GM12878 (cell line): Measurements from ENCODE around the gene PPM1N. TPM values are rescaled to one million over a fixed set of nuclear protein-coding genes. Genes with fewer than 3 reads are reported as not detected.

Source experiments
- ATAC-seq: fragments of 200-7000 bp; cut with Tn5 transposase; 3 replicates; pipeline ENCODE4 v1.9.1; 2020; ENCODE audit warnings: mild to moderate bottlenecking, moderate library complexity
- BruUV-seq: library from RNA; stranded (reverse); fragments of 400-500 nt; replicated peaks from 2 replicates; lab custom pipeline; 2021; lab: Mats Ljungman, UMichigan
- CTCF ChIA-PET: fragments of 300-600 bp; sonication (Branson Sonifier 250); formaldehyde crosslinking; extraction: SDS; loops from one replicate; lab custom pipeline; 2021; ENCODE audit warnings: inconsistent platforms; lab: Yijun Ruan, JAX
- POLR2A ChIA-PET: fragments of 350-600 bp; formaldehyde crosslinking; extraction: SDS; loops from one replicate; lab custom pipeline; 2021; ENCODE audit warnings: inconsistent platforms; lab: Charles Lee
- RAD21 ChIA-PET: fragments of 300-600 bp; sonication (Branson Sonifier 250); formaldehyde crosslinking; loops from one replicate; lab custom pipeline; 2023; ENCODE audit warnings: antibody characterized with exemption; ENCODE audit not compliant: unreplicated experiment; lab: Charles Lee
- SMC1A ChIA-PET: fragments of 300-600 bp; sonication (Branson Sonifier 250); formaldehyde crosslinking; loops from one replicate; lab custom pipeline; 2023; ENCODE audit not compliant: unreplicated experiment, uncharacterized antibody; lab: Charles Lee
- DNase-seq: peaks from one replicate; pipeline ENCODE4 v3.0.0-alpha.2; 2011; ENCODE audit warnings: low read depth, low spot score
- FAIRE-seq: peaks from 3 replicates; lab custom pipeline; 2011; peaks lifted over from hg19 to GRCh38; lab: Jason Lieb, UNC
- H2AFZ ChIP-seq: 2 replicates; pipeline ENCODE4 v1.6.0; 2011; ENCODE audit warnings: low read depth, low read length, control low read depth; ENCODE audit not compliant: control insufficient read depth
- H3K27ac ChIP-seq: 2 replicates; pipeline ENCODE4 v1.5.1; 2011; ENCODE audit warnings: control low read depth; ENCODE audit not compliant: control insufficient read depth, insufficient read depth
- H3K27me3 ChIP-seq, 2 experiments: replicated peaks in 1 of 2; 2 replicates each; pipeline versions ENCODE4 v1.6.0 to v1.6.1; 2011; ENCODE audit warnings: low read length in 1 of 2; ENCODE audit not compliant: control insufficient read depth in 2 of 2, insufficient read depth in 2 of 2
- H3K36me3 ChIP-seq, 2 experiments: 2 replicates each; pipeline ENCODE4 v1.5.1; 2011; ENCODE audit warnings: low read length in 1 of 2; ENCODE audit not compliant: control insufficient read depth in 2 of 2, insufficient read depth in 2 of 2
- H3K4me1 ChIP-seq: 2 replicates; pipeline ENCODE4 v1.6.1; 2011; ENCODE audit warnings: mild to moderate bottlenecking, low read length, moderate library complexity, mixed read lengths; ENCODE audit not compliant: control insufficient read depth, insufficient read depth
- H3K4me2 ChIP-seq: 2 replicates; pipeline ENCODE4 v1.6.0; 2011; ENCODE audit warnings: control low read depth; ENCODE audit not compliant: control insufficient read depth, insufficient read depth
- H3K4me3 ChIP-seq: fragments of 200-600 bp; sonication (generic); 2 replicates; pipeline ENCODE4 v1.5.1; 2016
- H3K79me2 ChIP-seq: 2 replicates; pipeline ENCODE4 v1.6.0; 2011; ENCODE audit warnings: low read length; ENCODE audit not compliant: control insufficient read depth, insufficient read depth
- H3K9ac ChIP-seq: 2 replicates; pipeline ENCODE4 v1.8.0; 2011; ENCODE audit warnings: low read length, control low read depth, mixed read lengths; ENCODE audit not compliant: control insufficient read depth, insufficient read depth
- H3K9me3 ChIP-seq: replicated peaks from 3 replicates; pipeline ENCODE4 v1.5.1; 2011; ENCODE audit warnings: mild to moderate bottlenecking, low read length; ENCODE audit not compliant: control insufficient read depth, insufficient read depth
- H4K20me1 ChIP-seq: 2 replicates; pipeline ENCODE4 v1.6.0; 2011; ENCODE audit not compliant: control insufficient read depth, insufficient read depth
- CBX3 ChIP-seq: fragments of 200-600 bp; sonication (generic); IDR thresholded peaks from 2 replicates; pipeline ENCODE4 v1.6.1; 2016; ENCODE audit warnings: low read depth, borderline replicate concordance
- DPF2 ChIP-seq: fragments of 450-650 bp; IDR thresholded peaks from 2 replicates; pipeline ENCODE4 v1.6.1; 2017; ENCODE audit warnings: mild to moderate bottlenecking
- GABPA ChIP-seq: IDR thresholded peaks from 2 replicates; pipeline ENCODE4 v1.6.1; 2014; ENCODE audit warnings: antibody characterized with exemption, low read depth, mild to moderate bottlenecking, inconsistent platforms
- HCFC1 ChIP-seq: fragments of 150-350 bp; IDR thresholded peaks from 2 replicates; pipeline ENCODE4 v1.6.1; 2014; ENCODE audit warnings: low read length
- HDAC6 ChIP-seq: fragments of 200-600 bp; sonication (generic); IDR thresholded peaks from one replicate; pipeline ENCODE4 v1.8.0; 2017; ENCODE audit warnings: antibody characterized with exemption; ENCODE audit not compliant: unreplicated experiment
- RCOR1 ChIP-seq: conservative IDR thresholded peaks from 2 replicates; pipeline ENCODE4 v1.6.1; 2012; ENCODE audit warnings: low read depth, low read length, improper control_type of control experiment
- RELA ChIP-seq: fragments of 450-650 bp; IDR thresholded peaks from 2 replicates; pipeline ENCODE4 v1.8.0; 2014; ENCODE audit warnings: borderline replicate concordance; ENCODE audit not compliant: partially characterized antibody
- SMAD1 ChIP-seq: fragments of 450-650 bp; IDR thresholded peaks from 2 replicates; pipeline ENCODE4 v1.6.1; 2018; ENCODE audit warnings: mild to moderate bottlenecking, low read depth; ENCODE audit not compliant: partially characterized antibody
- ZBED1 ChIP-seq: IDR thresholded peaks from 2 replicates; pipeline ENCODE4 v1.6.1; 2016; ENCODE audit warnings: borderline replicate concordance
- ZNF207 ChIP-seq: fragments of 450-650 bp; IDR thresholded peaks from 2 replicates; pipeline ENCODE4 v1.6.1; 2014; ENCODE audit warnings: antibody characterized with exemption, mild to moderate bottlenecking, borderline replicate concordance
- WGBS: methylation state at CpG from one replicate; pipeline ENCODE4 v1.1.6; 2016; ENCODE audit warnings: low lambda C conversion rate; ENCODE audit not compliant: insufficient replicate concordance, insufficient coverage; ENCODE audit errors: missing lambda C conversion rate; 5-methylcytosine and 5-hydroxymethylcytosine counted together
- in situ Hi-C: fragments of 300-500 bp; cut with MboI; formaldehyde crosslinking; loops from 9 replicates; pipeline ENCODE4 v1.14.3; 2018; ENCODE audit warnings: mixed read lengths
- intact Hi-C: fragments of 100-400 bp; cut with micrococcal nuclease; formaldehyde crosslinking; loops from one replicate; pipeline ENCODE4 v1.14.2; 2022; ENCODE audit not compliant: unreplicated experiment
- polyA plus RNA-seq, 11 experiments: library from polyadenylated mRNA; depleted of rRNA in 4 of 11; unstranded in 6 of 11; stranded (reverse) in 5 of 11; fragments of >200 nt; fragmentation: Nextera tagmentation in 4 of 11; fragmentation: Illumina TruSeq in 1 of 11; extraction: Ambion mirVana in 4 of 11; extraction: Trizol in 1 of 11; gene quantifications; 1 replicate in 1 of 11; 2 replicates in 10 of 11; pipeline versions ENCODE4 v1.2.1 to v1.2.3, GENCODE V29; 2011 to 2016; ENCODE audit warnings: inconsistent platforms in 2 of 11, missing spikeins in 2 of 11, low read depth in 1 of 11
- total RNA-seq, 4 experiments: library from RNA; depleted of rRNA in 3 of 4; stranded (reverse); fragments of >200 nt in 3 of 4; fragmentation: Illumina TruSeq in 1 of 4; extraction: Trizol in 1 of 4; gene quantifications; 2 replicates each; pipeline versions ENCODE4 v1.2.1 to v1.2.3, GENCODE V29; 2013 to 2021
- TF ChIP-seq, protein P1 (sequence below): fragments of 450-650 bp; formaldehyde crosslinking; IDR thresholded peaks from 2 replicates; pipeline ENCODE4 v1.4.0; 2020; ENCODE audit warnings: mild to moderate bottlenecking, moderate library complexity
- TF ChIP-seq, protein P2 (sequence below): fragments of 450-650 bp; IDR thresholded peaks from 2 replicates; pipeline ENCODE4 v1.6.1; 2017; ENCODE audit warnings: mild to moderate bottlenecking, moderate library complexity
- TF ChIP-seq, protein P3 (sequence below): fragments of 450-650 bp; IDR thresholded peaks from 2 replicates; pipeline ENCODE4 v1.6.1; 2016; ENCODE audit warnings: mild to moderate bottlenecking

Gene PPM1N
- total and polyA plus RNA-seq, 10 of the 15 experiments (the other 5 are each of a cell fraction or from before 2014, with no cell fraction given), result 1.6 to 5.4 (median 3.7) TPM

- TF ChIP-seq, protein P1, sequence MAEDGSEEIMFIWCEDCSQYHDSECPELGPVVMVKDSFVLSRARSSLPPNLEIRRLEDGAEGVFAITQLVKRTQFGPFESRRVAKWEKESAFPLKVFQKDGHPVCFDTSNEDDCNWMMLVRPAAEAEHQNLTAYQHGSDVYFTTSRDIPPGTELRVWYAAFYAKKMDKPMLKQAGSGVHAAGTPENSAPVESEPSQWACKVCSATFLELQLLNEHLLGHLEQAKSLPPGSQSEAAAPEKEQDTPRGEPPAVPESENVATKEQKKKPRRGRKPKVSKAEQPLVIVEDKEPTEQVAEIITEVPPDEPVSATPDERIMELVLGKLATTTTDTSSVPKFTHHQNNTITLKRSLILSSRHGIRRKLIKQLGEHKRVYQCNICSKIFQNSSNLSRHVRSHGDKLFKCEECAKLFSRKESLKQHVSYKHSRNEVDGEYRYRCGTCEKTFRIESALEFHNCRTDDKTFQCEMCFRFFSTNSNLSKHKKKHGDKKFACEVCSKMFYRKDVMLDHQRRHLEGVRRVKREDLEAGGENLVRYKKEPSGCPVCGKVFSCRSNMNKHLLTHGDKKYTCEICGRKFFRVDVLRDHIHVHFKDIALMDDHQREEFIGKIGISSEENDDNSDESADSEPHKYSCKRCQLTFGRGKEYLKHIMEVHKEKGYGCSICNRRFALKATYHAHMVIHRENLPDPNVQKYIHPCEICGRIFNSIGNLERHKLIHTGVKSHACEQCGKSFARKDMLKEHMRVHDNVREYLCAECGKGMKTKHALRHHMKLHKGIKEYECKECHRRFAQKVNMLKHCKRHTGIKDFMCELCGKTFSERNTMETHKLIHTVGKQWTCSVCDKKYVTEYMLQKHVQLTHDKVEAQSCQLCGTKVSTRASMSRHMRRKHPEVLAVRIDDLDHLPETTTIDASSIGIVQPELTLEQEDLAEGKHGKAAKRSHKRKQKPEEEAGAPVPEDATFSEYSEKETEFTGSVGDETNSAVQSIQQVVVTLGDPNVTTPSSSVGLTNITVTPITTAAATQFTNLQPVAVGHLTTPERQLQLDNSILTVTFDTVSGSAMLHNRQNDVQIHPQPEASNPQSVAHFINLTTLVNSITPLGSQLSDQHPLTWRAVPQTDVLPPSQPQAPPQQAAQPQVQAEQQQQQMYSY (CRISPR knock-in tag), result no peak
- no peak for TF ChIP-seq ZNF207
Observed at GRCh38 chr19:45517641-45518468, 19.6 kb downstream of the PPM1N start (continued).

- ChIA-PET RAD21 (interaction anchor here (1.1 kb wide), 1 partner anchor 127 kb away, joined by 3 read pairs; no protein-coding TSS in a partner anchor), POLR2A (no interaction called here), SMC1A (no interaction called here), CTCF (interaction anchor here (0.7 kb wide), 1 partner anchor 49 kb away, joined by 3 read pairs; no protein-coding TSS in a partner anchor)
- Histone ChIP-seq H4K20me1 (no peaks in the 10 kb centered on the region), H3K4me1 (peaks cover 29% of the 10 kb centered on the region), H3K27me3 (no peaks in the 10 kb centered on the region), H3K9me3 (no peaks in the 10 kb centered on the region), H2AFZ (no peak overlapping the region), H3K4me3 (no peak overlapping the region), H3K27ac (no peak overlapping the region), H3K9ac (no peak overlapping the region), H3K36me3 (peaks cover 18 to 33% of the 10 kb centered on the region in 2 experiments), H3K4me2 (no peak overlapping the region), H3K79me2 (peaks cover 33% of the 10 kb centered on the region)
- intact Hi-C loops (no loop called here), in situ Hi-C loops (no loop called here)
- WGBS, result over 99% methylated on average over 7 of the region's 7 CpGs
- no peak for DNase-seq
- no peak for FAIRE-seq
- no peak for ATAC-seq
- no TSS peak for BruUV-seq
- TF ChIP-seq, protein P2, sequence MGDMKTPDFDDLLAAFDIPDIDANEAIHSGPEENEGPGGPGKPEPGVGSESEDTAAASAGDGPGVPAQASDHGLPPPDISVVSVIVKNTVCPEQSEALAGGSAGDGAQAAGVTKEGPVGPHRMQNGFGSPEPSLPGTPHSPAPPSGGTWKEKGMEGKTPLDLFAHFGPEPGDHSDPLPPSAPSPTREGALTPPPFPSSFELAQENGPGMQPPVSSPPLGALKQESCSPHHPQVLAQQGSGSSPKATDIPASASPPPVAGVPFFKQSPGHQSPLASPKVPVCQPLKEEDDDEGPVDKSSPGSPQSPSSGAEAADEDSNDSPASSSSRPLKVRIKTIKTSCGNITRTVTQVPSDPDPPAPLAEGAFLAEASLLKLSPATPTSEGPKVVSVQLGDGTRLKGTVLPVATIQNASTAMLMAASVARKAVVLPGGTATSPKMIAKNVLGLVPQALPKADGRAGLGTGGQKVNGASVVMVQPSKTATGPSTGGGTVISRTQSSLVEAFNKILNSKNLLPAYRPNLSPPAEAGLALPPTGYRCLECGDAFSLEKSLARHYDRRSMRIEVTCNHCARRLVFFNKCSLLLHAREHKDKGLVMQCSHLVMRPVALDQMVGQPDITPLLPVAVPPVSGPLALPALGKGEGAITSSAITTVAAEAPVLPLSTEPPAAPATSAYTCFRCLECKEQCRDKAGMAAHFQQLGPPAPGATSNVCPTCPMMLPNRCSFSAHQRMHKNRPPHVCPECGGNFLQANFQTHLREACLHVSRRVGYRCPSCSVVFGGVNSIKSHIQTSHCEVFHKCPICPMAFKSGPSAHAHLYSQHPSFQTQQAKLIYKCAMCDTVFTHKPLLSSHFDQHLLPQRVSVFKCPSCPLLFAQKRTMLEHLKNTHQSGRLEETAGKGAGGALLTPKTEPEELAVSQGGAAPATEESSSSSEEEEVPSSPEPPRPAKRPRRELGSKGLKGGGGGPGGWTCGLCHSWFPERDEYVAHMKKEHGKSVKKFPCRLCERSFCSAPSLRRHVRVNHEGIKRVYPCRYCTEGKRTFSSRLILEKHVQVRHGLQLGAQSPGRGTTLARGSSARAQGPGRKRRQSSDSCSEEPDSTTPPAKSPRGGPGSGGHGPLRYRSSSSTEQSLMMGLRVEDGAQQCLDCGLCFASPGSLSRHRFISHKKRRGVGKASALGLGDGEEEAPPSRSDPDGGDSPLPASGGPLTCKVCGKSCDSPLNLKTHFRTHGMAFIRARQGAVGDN, result no peak
- TF ChIP-seq SMAD1 (no peak), RCOR1 (no peak), GABPA (no peak), RELA (no peak), HCFC1 (no peak), HDAC6 (no peak), DPF2 (no peak), CBX3 (no peak), ZBED1 (no peak)
- TF ChIP-seq, protein P3, sequence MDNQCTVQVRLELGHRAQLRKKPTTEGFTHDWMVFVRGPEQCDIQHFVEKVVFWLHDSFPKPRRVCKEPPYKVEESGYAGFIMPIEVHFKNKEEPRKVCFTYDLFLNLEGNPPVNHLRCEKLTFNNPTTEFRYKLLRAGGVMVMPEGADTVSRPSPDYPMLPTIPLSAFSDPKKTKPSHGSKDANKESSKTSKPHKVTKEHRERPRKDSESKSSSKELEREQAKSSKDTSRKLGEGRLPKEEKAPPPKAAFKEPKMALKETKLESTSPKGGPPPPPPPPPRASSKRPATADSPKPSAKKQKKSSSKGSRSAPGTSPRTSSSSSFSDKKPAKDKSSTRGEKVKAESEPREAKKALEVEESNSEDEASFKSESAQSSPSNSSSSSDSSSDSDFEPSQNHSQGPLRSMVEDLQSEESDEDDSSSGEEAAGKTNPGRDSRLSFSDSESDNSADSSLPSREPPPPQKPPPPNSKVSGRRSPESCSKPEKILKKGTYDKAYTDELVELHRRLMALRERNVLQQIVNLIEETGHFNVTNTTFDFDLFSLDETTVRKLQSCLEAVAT, result no peak
Observed at GRCh38 chr19:45518469-45518826, 20.2 kb downstream of the PPM1N start.
